DMS153 treated with DMSO at 0.1 percent for 48 hours (cell line): ENCODE data around the gene SYNGR1.

Experiments used
- DNase-seq: peaks from one replicate; lab custom pipeline; 2025; ENCODE audit not compliant: unreplicated experiment; lab: John Stamatoyannopoulos, UW

The SYNGR1 gene

GRCh38 chr22:39349967-39350726 is at the start of gene SYNGR1:
SYNGR1 (plus strand) TSS chr22:39349991; CDS start chr22:39350011, 20 bp downstream.
- no peak for DNase-seq

- no peak for DNase-seq
Measured at GRCh38 chr22:39300186-39300830, 49.5 kb upstream of the SYNGR1 start.

GRCh38 chr22:39301108-39301507 is 48.7 kb upstream of the SYNGR1 start:
- DNase-seq: no peak

GRCh38 chr22:39301926-39302325 is 47.9 kb upstream of the SYNGR1 start:
- DNase-seq: no peak

- DNase-seq: no peak
Measured at GRCh38 chr22:39302431-39302960, 47.3 kb upstream of the SYNGR1 start.

GRCh38 chr22:39303358-39303757 is 46.4 kb upstream of the SYNGR1 start:
- DNase-seq: no peak

- no peak for DNase-seq
Measured at GRCh38 chr22:39303892-39304671, 45.7 kb upstream of the SYNGR1 start.

- DNase-seq: no peak
Measured at GRCh38 chr22:39306456-39307361, 43.1 kb upstream of the SYNGR1 start.

- DNase-seq: no peak
Measured at GRCh38 chr22:39308614-39309363, 41.0 kb upstream of the SYNGR1 start.

GRCh38 chr22:39309364-39309861 is 40.4 kb upstream of the SYNGR1 start:
- no peak for DNase-seq

GRCh38 chr22:39309881-39310714 is 39.7 kb upstream of the SYNGR1 start:
- no peak for DNase-seq

GRCh38 chr22:39311592-39312400 is 38.0 kb upstream of the SYNGR1 start:
- no peak for DNase-seq

- DNase-seq: no peak
Measured at GRCh38 chr22:39312410-39312809, 37.4 kb upstream of the SYNGR1 start.

GRCh38 chr22:39313258-39314001 is 36.4 kb upstream of the SYNGR1 start:
- DNase-seq: no peak

GRCh38 chr22:39314251-39314971 is 35.4 kb upstream of the SYNGR1 start:
- DNase-seq: no peak

- DNase-seq: no peak
Measured at GRCh38 chr22:39315389-39315788, 34.4 kb upstream of the SYNGR1 start.
